HepG2 (cell line): ENCODE results near the gene SBDS. TPM values are rescaled to one million over a fixed set of nuclear protein-coding genes. Genes with fewer than 3 reads are reported as not detected.

Source experiments
- ATAC-seq: fragments of 200-7000 bp; cut with Tn5 transposase; 3 replicates; pipeline ENCODE4 v1.9.1; 2020; ENCODE audit warnings: mild to moderate bottlenecking, moderate library complexity
- BruUV-seq: library from RNA; stranded (reverse); fragments of 400-500 nt; replicated peaks from 2 replicates; lab custom pipeline; 2021; lab: Mats Ljungman, UMichigan
- CTCF ChIA-PET: fragments of 300-600 bp; formaldehyde crosslinking; extraction: SDS; loops from one replicate; lab custom pipeline; 2021; ENCODE audit warnings: low total read pairs, inconsistent platforms, low intra/inter-chr PET ratio; lab: Yijun Ruan, JAX
- POLR2A ChIA-PET: fragments of 350-600 bp; sonication (Branson Sonifier 250); formaldehyde crosslinking; loops from one replicate; lab custom pipeline; 2020; ENCODE audit warnings: antibody characterized with exemption, inconsistent platforms; lab: Yijun Ruan, JAX
- DNase-seq: peaks from one replicate; pipeline ENCODE4 v3.0.0-alpha.2; 2015; ENCODE audit warnings: low spot score
- FAIRE-seq: peaks from 3 replicates; lab custom pipeline; 2011; peaks lifted over from hg19 to GRCh38; lab: Jason Lieb, UNC
- H2AFZ ChIP-seq: one replicate; pipeline ENCODE4 v1.6.1; 2011; ENCODE audit warnings: low read length, inconsistent platforms
- H3K27ac ChIP-seq: fragments of 300-600 bp; 3 replicates; pipeline ENCODE4 v1.8.0; 2011; ENCODE audit warnings: mixed run types, mild to moderate bottlenecking, mixed read lengths, low read length, inconsistent platforms; ENCODE audit not compliant: insufficient read depth; ENCODE audit errors: extremely low read length
- H3K27me3 ChIP-seq, 2 experiments: fragments of 200-600 bp in 1 of 2; 2 replicates in 1 of 2; 3 replicates in 1 of 2; pipeline versions ENCODE4 v1.6.0 to v1.8.0; 2011; ENCODE audit warnings: low read length in 2 of 2, mild to moderate bottlenecking in 2 of 2, moderate library complexity in 2 of 2, inconsistent platforms in 1 of 2; ENCODE audit not compliant: insufficient read depth in 2 of 2, control insufficient read depth in 1 of 2
- H3K36me3 ChIP-seq, 2 experiments: fragments of 200-600 bp in 1 of 2; replicated peaks in 1 of 2; 2 replicates in 1 of 2; 3 replicates in 1 of 2; pipeline versions ENCODE4 v1.5.1 to v1.8.0; 2011; ENCODE audit warnings: low read length in 2 of 2, inconsistent platforms in 1 of 2; ENCODE audit not compliant: insufficient read depth in 2 of 2, control insufficient read depth in 1 of 2
- H3K4me1 ChIP-seq: 2 replicates; pipeline ENCODE4 v1.5.1; 2012; ENCODE audit warnings: low read length, inconsistent platforms; ENCODE audit not compliant: insufficient read depth
- H3K4me2 ChIP-seq: 2 replicates; pipeline ENCODE4 v1.6.0; 2011; ENCODE audit warnings: low read depth, low read length, inconsistent platforms
- H3K4me3 ChIP-seq, 3 experiments: fragments of 200-600 bp in 1 of 3; sonication (generic), shearing (Covaris generic) in 1 of 3; replicated peaks in 1 of 3; 2 replicates each; pipeline ENCODE4 v1.5.1; 2011 to 2016; ENCODE audit warnings: low read length in 3 of 3, inconsistent platforms in 2 of 3, low read depth in 2 of 3, mild to moderate bottlenecking in 2 of 3, control low read depth in 1 of 3, mixed read lengths in 1 of 3; ENCODE audit not compliant: insufficient read depth in 1 of 3
- H3K79me2 ChIP-seq: one replicate; pipeline ENCODE4 v1.6.1; 2011; ENCODE audit warnings: low read length, inconsistent platforms; ENCODE audit not compliant: insufficient read depth
- H3K9ac ChIP-seq: 2 replicates; pipeline ENCODE4 v1.6.0; 2011; ENCODE audit warnings: mild to moderate bottlenecking, low read depth, low read length, inconsistent platforms; ENCODE audit not compliant: insufficient read depth
- H3K9me3 ChIP-seq: 2 replicates; pipeline ENCODE4 v1.5.1; 2012; ENCODE audit warnings: mild to moderate bottlenecking, low read length
- H4K20me1 ChIP-seq: 2 replicates; pipeline ENCODE4 v1.6.0; 2011; ENCODE audit warnings: inconsistent platforms, mild to moderate bottlenecking, low read length, moderate library complexity; ENCODE audit not compliant: insufficient read depth
- CSRNP2 ChIP-seq: sonication (generic); formaldehyde crosslinking; conservative IDR thresholded peaks from 2 replicates; pipeline ENCODE4 v1.8.0; 2022; ENCODE audit warnings: low read depth, missing genetic modification reagents
- FOSL2 ChIP-seq: sonication (generic); formaldehyde crosslinking; IDR thresholded peaks from 2 replicates; pipeline ENCODE4 v1.4.0; 2020; ENCODE audit warnings: missing genetic modification reagents
- SAFB2 ChIP-seq: sonication (generic); formaldehyde crosslinking; IDR thresholded peaks from 2 replicates; pipeline ENCODE4 v1.5.1; 2020; ENCODE audit warnings: missing genetic modification reagents, low read depth, mild to moderate bottlenecking, borderline replicate concordance
- ZEB1 ChIP-seq: IDR thresholded peaks from 2 replicates; pipeline ENCODE4 v1.6.1; 2012; ENCODE audit warnings: mild to moderate bottlenecking, low read depth, inconsistent platforms; ENCODE audit not compliant: insufficient replicate concordance
- ZNF484 ChIP-seq: sonication (generic); formaldehyde crosslinking; IDR thresholded peaks from 2 replicates; pipeline ENCODE4 v1.5.1; 2020; ENCODE audit warnings: mild to moderate bottlenecking, low read depth, missing genetic modification reagents, borderline replicate concordance
- ZNF574 ChIP-seq: sonication (generic); formaldehyde crosslinking; IDR thresholded peaks from 2 replicates; pipeline ENCODE4 v1.4.0; 2020; ENCODE audit warnings: missing genetic modification reagents
- whole genome bisulfite sequencing: methylation state at CpG from one replicate; pipeline ENCODE4 v1.1.6; 2017; ENCODE audit warnings: low lambda C conversion rate; 5-methylcytosine and 5-hydroxymethylcytosine counted together
- in situ Hi-C: cut with HindIII; loops from 2 replicates; pipeline ENCODE4 v1.10.0; 2017; ENCODE audit warnings: low pct_unique_long_range_greater_than_20kb; ENCODE audit not compliant: extremely low pct_ligation_motif_present
- intact Hi-C: fragments of 100-400 bp; cut with micrococcal nuclease; formaldehyde crosslinking; loops from one replicate; pipeline ENCODE4 v1.10.0; 2022; ENCODE audit not compliant: unreplicated experiment
- polyA plus RNA-seq, 8 experiments: library from polyadenylated mRNA; depleted of rRNA in 3 of 8; stranded (reverse) in 7 of 8; unstranded in 1 of 8; fragments of >200 nt; fragmentation: Illumina TruSeq in 4 of 8; extraction: Trizol in 4 of 8; gene quantifications; 2 replicates each; pipeline versions ENCODE4 v1.2.1 to v1.2.3, GENCODE V29; 2011 to 2016; ENCODE audit warnings: low read depth in 4 of 8, missing spikeins in 1 of 8, mixed read lengths in 1 of 8; ENCODE audit not compliant: insufficient read depth in 1 of 8
- total RNA-seq, 5 experiments: library from RNA; depleted of rRNA; stranded (reverse); fragments of >200 nt; fragmentation: Illumina TruSeq; extraction: Trizol; gene quantifications; 2 replicates each; pipeline ENCODE4 v1.2.3, GENCODE V29; 2016; ENCODE audit warnings: low read depth in 1 of 5

Gene SBDS
- total and polyA plus RNA-seq, 2 of the 13 experiments (the other 11 are each of a cell fraction or from before 2014, with no cell fraction given): 39.1 to 79.3 TPM

GRCh38 chr7:66953044-66953427 is 42.4 kb downstream of the SBDS start:
- ATAC-seq: no peak
- no peak overlapping the region for H2AFZ ChIP-seq
- peaks cover 21 to 82% of the 10 kb centered on the region in 2 experiments for H3K36me3 ChIP-seq
- intact Hi-C loops: no loop called here
- no peak for TF ChIP-seq ZNF574 (CRISPR knock-in tag)
- no peak for TF ChIP-seq ZEB1
- no peak for TF ChIP-seq SAFB2 (CRISPR knock-in tag)
- H3K79me2 ChIP-seq: no peaks in the 10 kb centered on the region
- CTCF ChIA-PET: no interaction called here
- no peak overlapping the region for H3K27ac ChIP-seq
- no peak for FAIRE-seq
- no peaks in the 10 kb centered on the region for H3K4me1 ChIP-seq
- no peak for DNase-seq
- H3K4me2 ChIP-seq: no peak overlapping the region
- H3K9me3 ChIP-seq: no peaks in the 10 kb centered on the region
- no peak overlapping the region for H3K9ac ChIP-seq
- H3K4me3 ChIP-seq: no peak overlapping the region
- WGBS: 96% methylated on average over 5 of the region's 5 CpGs
- POLR2A ChIA-PET: no interaction called here
- no peaks in the 10 kb centered on the region for H3K27me3 ChIP-seq
- no peaks in the 10 kb centered on the region for H4K20me1 ChIP-seq
- in situ Hi-C loops: no loop called here
- no TSS peak for BruUV-seq

GRCh38 chr7:66952343-66953043 is 42.9 kb downstream of the SBDS start:
- intact Hi-C loops (no loop called here), in situ Hi-C loops (no loop called here)
- Histone ChIP-seq H3K27me3 (no peaks in the 10 kb centered on the region), H3K36me3 (peaks cover 19 to 81% of the 10 kb centered on the region in 2 experiments), H3K4me3 (no peak overlapping the region), H3K9me3 (no peaks in the 10 kb centered on the region), H3K27ac (no peak overlapping the region), H2AFZ (no peak overlapping the region), H3K9ac (no peak overlapping the region), H3K4me2 (no peak overlapping the region), H3K4me1 (no peaks in the 10 kb centered on the region), H3K79me2 (no peaks in the 10 kb centered on the region), H4K20me1 (no peaks in the 10 kb centered on the region)
- FAIRE-seq (no peak), DNase-seq (peak; percentile 23), ATAC-seq (peak; percentile 36)
- peak; percentile 23; the same call in 1 of the 2 replicates for TF ChIP-seq FOSL2 (CRISPR knock-in tag)
- TF ChIP-seq CSRNP2: no peak
- TF ChIP-seq ZNF484 (CRISPR knock-in tag): no peak
- 93% methylated on average over 11 of the region's 11 CpGs for WGBS
- ChIA-PET POLR2A (no interaction called here), CTCF (no interaction called here)
- no TSS peak for BruUV-seq
